Epithelial cell of esophagus (primary cell): Measurements from ENCODE around the gene UPK2.
"Not testable (repeated sequence)": the region's sequence is repeated elsewhere in the genome, so short reads cannot be mapped to it uniquely, and the experiment has no call there.

Experiments
- DNase-seq: peaks from one replicate; pipeline ENCODE4 v3.0.0; 2010; ENCODE audit warnings: low read depth
- H3K4me3 ChIP-seq: 2 replicates; pipeline ENCODE4 v1.5.1; 2011; ENCODE audit warnings: mild to moderate bottlenecking, low read length, control low read depth
- TF ChIP-seq, protein P1 (sequence below): IDR thresholded peaks from 2 replicates; pipeline ENCODE4 v1.5.1; 2011; ENCODE audit warnings: low read depth, mild to moderate bottlenecking, low read length, control low read depth, inconsistent platforms; ENCODE audit not compliant: insufficient read depth; ENCODE audit errors: missing control alignments

The UPK2 gene

DNA sequence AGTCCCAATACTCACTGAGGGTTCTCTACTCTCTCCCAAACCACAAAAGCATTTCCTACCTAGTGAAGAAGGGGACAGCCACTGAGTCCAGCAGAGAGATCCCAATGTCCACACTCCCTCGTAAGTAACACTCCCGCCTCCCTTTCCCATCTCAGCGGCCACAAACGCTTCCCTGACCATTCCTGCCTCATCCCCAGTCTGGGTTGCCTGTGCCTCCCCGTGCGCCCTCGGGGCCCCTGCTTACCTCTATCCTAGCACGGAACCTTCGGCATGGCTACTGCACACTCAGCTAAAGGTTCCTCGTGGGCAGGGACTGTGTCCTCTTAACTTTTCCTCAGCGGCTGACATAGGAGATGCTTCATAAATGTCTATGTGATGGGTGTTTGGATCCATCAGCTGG, 1.5 kb downstream of the UPK2 start:
- no peak for DNase-seq
- H3K4me3 ChIP-seq = no peak overlapping the region
- TF ChIP-seq, protein P1, sequence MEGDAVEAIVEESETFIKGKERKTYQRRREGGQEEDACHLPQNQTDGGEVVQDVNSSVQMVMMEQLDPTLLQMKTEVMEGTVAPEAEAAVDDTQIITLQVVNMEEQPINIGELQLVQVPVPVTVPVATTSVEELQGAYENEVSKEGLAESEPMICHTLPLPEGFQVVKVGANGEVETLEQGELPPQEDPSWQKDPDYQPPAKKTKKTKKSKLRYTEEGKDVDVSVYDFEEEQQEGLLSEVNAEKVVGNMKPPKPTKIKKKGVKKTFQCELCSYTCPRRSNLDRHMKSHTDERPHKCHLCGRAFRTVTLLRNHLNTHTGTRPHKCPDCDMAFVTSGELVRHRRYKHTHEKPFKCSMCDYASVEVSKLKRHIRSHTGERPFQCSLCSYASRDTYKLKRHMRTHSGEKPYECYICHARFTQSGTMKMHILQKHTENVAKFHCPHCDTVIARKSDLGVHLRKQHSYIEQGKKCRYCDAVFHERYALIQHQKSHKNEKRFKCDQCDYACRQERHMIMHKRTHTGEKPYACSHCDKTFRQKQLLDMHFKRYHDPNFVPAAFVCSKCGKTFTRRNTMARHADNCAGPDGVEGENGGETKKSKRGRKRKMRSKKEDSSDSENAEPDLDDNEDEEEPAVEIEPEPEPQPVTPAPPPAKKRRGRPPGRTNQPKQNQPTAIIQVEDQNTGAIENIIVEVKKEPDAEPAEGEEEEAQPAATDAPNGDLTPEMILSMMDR = no peak

- H3K4me3 ChIP-seq = no peak overlapping the region
- DNase-seq = no peak
- TF ChIP-seq, protein P1 = no peak
Measured at GRCh38 chr11:118957968-118958367, 1.9 kb downstream of the UPK2 start.

DNA sequence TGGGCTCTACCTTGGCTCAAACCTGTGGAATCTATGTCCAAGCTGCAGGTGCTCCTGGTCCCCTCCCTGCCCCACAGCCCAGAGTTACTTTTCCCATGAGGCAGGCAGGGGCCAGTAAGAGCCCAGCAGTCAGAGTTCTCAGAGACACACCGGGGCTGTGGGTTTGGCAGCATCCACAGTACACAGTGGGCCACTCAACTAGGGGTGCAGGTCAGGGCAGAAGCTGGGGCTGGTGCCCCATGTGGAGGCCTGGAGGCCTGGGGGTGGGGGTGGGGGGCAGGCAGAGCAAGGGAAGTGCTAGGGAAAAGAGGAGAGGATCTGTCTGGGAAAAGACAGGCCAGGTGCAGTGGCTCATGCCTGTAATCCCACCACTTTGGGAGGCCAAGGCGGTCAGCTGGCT, 2.5 kb downstream of the UPK2 start:
- no peak for DNase-seq
- no peak overlapping the region for H3K4me3 ChIP-seq
- TF ChIP-seq, protein P1 = no peak

DNA sequence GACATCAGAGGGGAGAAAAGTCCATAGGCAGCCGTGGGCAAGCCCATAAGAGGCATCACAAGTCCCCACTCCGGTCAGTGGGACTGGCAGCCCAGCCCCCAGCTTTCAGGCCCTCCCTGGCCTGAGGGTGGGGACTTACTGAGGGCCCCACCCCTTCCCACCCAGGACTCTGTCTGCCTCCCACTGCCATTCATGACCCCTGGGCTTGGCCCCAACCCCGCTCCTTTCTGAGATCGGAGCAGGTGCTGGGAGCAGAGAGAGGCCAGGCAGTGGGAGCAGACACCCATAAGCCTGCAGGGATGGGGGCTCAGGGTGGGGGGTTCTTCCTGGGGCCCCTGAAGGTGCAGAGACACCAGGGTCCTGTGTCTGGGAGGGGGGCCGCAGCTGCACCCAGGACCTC, 5.1 kb downstream of the UPK2 start:
- TF ChIP-seq, protein P1 = no peak
- DNase-seq = no peak

GRCh38 chr11:118961591-118961990, 5.5 kb downstream of the UPK2 start:
- H3K4me3 ChIP-seq = no peak overlapping the region
- no peak for DNase-seq
- TF ChIP-seq, protein P1 = no peak

More for the DNA sequence above, 5.1 kb downstream of the UPK2 start:
- H3K4me3 ChIP-seq = no peak overlapping the region

GRCh38 chr11:118969508-118969907, 13.4 kb downstream of the UPK2 start:
- H3K4me3 ChIP-seq, DNase-seq: not testable (repeated sequence)

- TF ChIP-seq, protein P1 = no peak
- no peak within 1 kb of the TSS for H3K4me3 ChIP-seq
Measured at GRCh38 chr11:118971646-118972045, 15.5 kb downstream of the UPK2 start, which contains the start of gene FOXR1. FOXR1 (plus strand) TSS chr11:118971761; CDS start chr11:118971932, 171 bp downstream.

More at GRCh38 chr11:118971646-118972045, 15.5 kb downstream of the UPK2 start, which contains the start of gene FOXR1:
- no peak for DNase-seq
